ENCODE measurements around the gene SLC5A10. TPM values are rescaled to one million over a fixed set of nuclear protein-coding genes. Genes with fewer than 3 reads are reported as not detected.

The SLC5A10 gene
- total RNA-seq, 4 donors from 2014 or later = 0.31 to 1.5 (median 0.94) TPM

DNA sequence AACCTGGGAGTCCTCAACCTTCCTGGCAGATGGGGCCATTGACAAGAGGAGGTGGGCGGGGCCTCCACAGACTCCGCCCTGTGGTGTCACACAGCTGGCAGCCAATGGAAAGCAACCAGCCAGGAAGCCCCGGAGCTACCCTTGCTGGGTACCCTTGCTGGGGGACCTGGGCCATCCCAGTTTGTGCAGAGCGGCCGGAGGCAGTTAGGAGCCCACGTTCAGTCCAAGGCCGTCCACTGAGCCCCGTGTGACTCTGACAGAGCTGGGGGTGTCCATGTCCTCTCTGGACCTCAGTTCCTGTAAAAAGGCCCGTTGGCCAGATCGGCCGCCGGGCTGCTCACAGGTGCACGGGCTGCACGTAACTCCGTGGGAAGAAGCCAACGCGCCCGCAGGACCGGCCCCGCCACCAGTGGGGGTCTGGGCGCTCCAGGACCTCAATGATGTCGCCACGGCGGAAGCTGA is 69.7 kb downstream of the SLC5A10 start:
- Histone ChIP-seq H3K4me1 (peaks cover 19% of the 10 kb centered on the region), H3K27ac (no peak overlapping the region), H3K36me3 (no peaks in the 10 kb centered on the region), H3K9me3 (no peaks in the 10 kb centered on the region), H3K27me3 (peaks cover 5% of the 10 kb centered on the region), H3K4me3 (no peak overlapping the region)
- no peak for TF ChIP-seq EP300 (IDR thresholded peaks at IDR 0.05)
- TF ChIP-seq POLR2A (IDR thresholded peaks at IDR 0.05) = no peak
- TF ChIP-seq POLR2AphosphoS5 (IDR thresholded peaks at IDR 0.05) = no peak
- TF ChIP-seq CTCF (IDR thresholded peaks at IDR 0.05) = no peak
- 89% methylated on average over 3 of the region's 24 CpGs for WGBS
- no peak for DNase-seq (ENCODE audit: low spot score in 2 of 2)

- DNase-seq (ENCODE audit: low spot score in 2 of 2) = no peak
- Histone ChIP-seq H3K27ac (no peak overlapping the region), H3K4me1 (peaks cover 14% of the 10 kb centered on the region), H3K4me3 (no peak overlapping the region), H3K27me3 (peaks cover 5% of the 10 kb centered on the region), H3K36me3 (no peaks in the 10 kb centered on the region), H3K9me3 (no peaks in the 10 kb centered on the region)
- 100% methylated on average over 3 of the region's 5 CpGs for WGBS
- TF ChIP-seq POLR2A (IDR thresholded peaks at IDR 0.05) (no peak), CTCF (IDR thresholded peaks at IDR 0.05) (no peak), POLR2AphosphoS5 (IDR thresholded peaks at IDR 0.05) (no peak), EP300 (IDR thresholded peaks at IDR 0.05) (no peak)
Observed at GRCh38 chr17:19022128-19022527, 70.2 kb downstream of the SLC5A10 start.

DNA sequence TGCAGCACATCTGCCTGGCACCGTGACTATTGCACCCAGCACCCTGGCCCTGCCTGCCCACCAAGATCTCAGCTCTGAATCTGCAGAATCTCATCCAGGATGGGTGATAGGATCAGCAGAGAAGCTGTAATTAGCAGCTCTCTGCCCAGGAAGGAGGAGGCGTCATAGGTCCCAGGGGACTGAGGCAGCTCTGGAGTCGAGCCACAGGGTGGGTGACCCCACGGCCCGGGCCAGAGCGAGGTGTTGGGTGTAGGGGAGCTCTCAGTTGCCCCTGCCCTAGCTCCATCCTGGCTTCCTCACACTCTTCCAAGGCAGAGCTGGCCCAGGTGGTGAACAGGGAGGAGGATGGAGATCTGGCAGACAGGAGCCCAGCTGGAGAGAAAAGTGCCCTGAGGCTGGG is 70.8 kb downstream of the SLC5A10 start:
- no peaks in the 10 kb centered on the region for H3K36me3 ChIP-seq
- H3K4me3 ChIP-seq = no peak overlapping the region
- no CpG with 5 or more reads among the region's 6 CpGs for WGBS
- peaks cover 5% of the 10 kb centered on the region for H3K27me3 ChIP-seq
- no peaks in the 10 kb centered on the region for H3K9me3 ChIP-seq
- H3K27ac ChIP-seq = no peak overlapping the region
- H3K4me1 ChIP-seq = peaks cover 8% of the 10 kb centered on the region
- no peak for DNase-seq (ENCODE audit: low spot score in 2 of 2)
- TF ChIP-seq POLR2A (IDR thresholded peaks at IDR 0.05) = no peak
- no peak for TF ChIP-seq CTCF (IDR thresholded peaks at IDR 0.05)
- no peak for TF ChIP-seq POLR2AphosphoS5 (IDR thresholded peaks at IDR 0.05)
- TF ChIP-seq EP300 (IDR thresholded peaks at IDR 0.05) = no peak

GRCh38 chr17:19023209-19023999 is 71.4 kb downstream of the SLC5A10 start:
- WGBS = 40% methylated on average over 1 of the region's 9 CpGs
- no peaks in the 10 kb centered on the region for H3K27me3 ChIP-seq

More at GRCh38 chr17:19023209-19023999, 71.4 kb downstream of the SLC5A10 start:
- DNase-seq (ENCODE audit: low spot score in 2 of 2) = no peak
- no peaks in the 10 kb centered on the region for H3K9me3 ChIP-seq
- TF ChIP-seq CTCF (IDR thresholded peaks at IDR 0.05) (no peak), EP300 (IDR thresholded peaks at IDR 0.05) (no peak), POLR2A (IDR thresholded peaks at IDR 0.05) (no peak), POLR2AphosphoS5 (IDR thresholded peaks at IDR 0.05) (no peak)
- no peak overlapping the region for H3K27ac ChIP-seq
- H3K36me3 ChIP-seq = no peaks in the 10 kb centered on the region
- H3K4me1 ChIP-seq = peaks cover 2% of the 10 kb centered on the region
- no peak overlapping the region for H3K4me3 ChIP-seq
